Kidney (tissue), 14 donors: Measurements from ENCODE around the gene PCSK5. TPM values are rescaled to one million over a fixed set of nuclear protein-coding genes. Genes with fewer than 3 reads are reported as not detected.

ENCODE experiments used
- DNase-seq, 5 donors: peaks; one replicate each; pipeline ENCODE4 v3.0.0-alpha.2; 2013 to 2020
- FAIRE-seq: peaks from 2 replicates; lab custom pipeline; 2012; peaks lifted over from hg19 to GRCh38; lab: Jason Lieb, UNC
- H3K27ac ChIP-seq, 2 donors: one replicate each; pipeline ENCODE4 v1.7.0; 2013; ENCODE audit warnings: low read depth in 2 of 2, low read length in 2 of 2, inconsistent platforms in 1 of 2
- H3K27me3 ChIP-seq: one replicate; pipeline ENCODE4 v1.7.1; 2013; ENCODE audit warnings: low read length, inconsistent platforms; ENCODE audit not compliant: control insufficient read depth, insufficient read depth
- H3K36me3 ChIP-seq, 3 donors: one replicate each; pipeline versions ENCODE4 v1.7.0 to v1.7.1; 2013; ENCODE audit warnings: low read length in 3 of 3, control low read depth in 1 of 3, inconsistent platforms in 1 of 3; ENCODE audit not compliant: insufficient read depth in 3 of 3, control insufficient read depth in 2 of 3
- H3K4me1 ChIP-seq, 3 donors: one replicate each; pipeline versions ENCODE4 v1.7.0 to v1.7.1; 2013; ENCODE audit warnings: low read length in 3 of 3, inconsistent platforms in 1 of 3, low read depth in 1 of 3; ENCODE audit not compliant: control insufficient read depth in 2 of 3, insufficient read depth in 2 of 3
- H3K4me3 ChIP-seq, 3 donors: one replicate each; pipeline versions ENCODE4 v1.7.0 to v1.8.1; 2013; ENCODE audit warnings: low read length in 3 of 3, control low read depth in 1 of 3, inconsistent platforms in 1 of 3
- H3K9ac ChIP-seq, 3 donors: one replicate each; pipeline versions ENCODE4 v1.7.0 to v1.7.1; 2013; ENCODE audit warnings: low read length in 3 of 3, control low read depth in 1 of 3, inconsistent platforms in 1 of 3
- H3K9me3 ChIP-seq, 3 donors: one replicate each; pipeline versions ENCODE4 v1.7.0 to v1.7.1; 2013; ENCODE audit warnings: low read length in 3 of 3, control low read depth in 1 of 3, inconsistent platforms in 1 of 3; ENCODE audit not compliant: control insufficient read depth in 2 of 3, insufficient read depth in 1 of 3
- CTCF ChIP-seq: IDR thresholded peaks from 3 replicates; pipeline ENCODE4 v1.5.1; 2012; ENCODE audit warnings: mild to moderate bottlenecking, moderate library complexity, borderline replicate concordance; ENCODE audit not compliant: insufficient read depth; ENCODE audit errors: extremely low read depth
- intact Hi-C: fragments of 100-400 bp; cut with DNase I; formaldehyde crosslinking; loops from one replicate; pipeline ENCODE4 v1.11.1; 2022
- polyA plus RNA-seq: library from polyadenylated mRNA; stranded (reverse); fragments of 350-450 nt; fragmentation: Illumina TruSeq; extraction: RNeasy Lipid Tissue Mini Kit (QIAGEN cat#74804); gene quantifications from one replicate; pipeline ENCODE4 v1.2.3, GENCODE V29; 2014; ENCODE audit warnings: low read depth, low replicate concordance; ENCODE audit not compliant: insufficient read depth
- total RNA-seq: library from RNA; stranded (reverse); fragmentation: NEBNext Ultra II Directional; extraction: Animal tissue kit (Norgen Biotek cat#: 25700); gene quantifications from one replicate; pipeline ENCODE4 v1.2.1, GENCODE V29; 2021
- donor health status: control.
- donor health status: control.
- donor health status: control.
- donor health status: control.
- donor health status: control.
- donor health status: DM: yes; HTN: yes; CAD: no.
- donor health status: Normal renal cell carcinoma (clear cell type).

The PCSK5 gene
- total and polyA plus RNA-seq, 2 donors from 2014 or later = 1.6 to 14.7 TPM

- no peak overlapping the region for H3K27ac ChIP-seq
- no peak for TF ChIP-seq CTCF
- intact Hi-C loops = no loop called here
- no peak overlapping the region for H3K4me3 ChIP-seq
- H3K36me3 ChIP-seq = peaks cover 0 to 3% (median 0%) of the 10 kb centered on the region in 3 donors
- no peak overlapping the region for H3K9ac ChIP-seq
- H3K4me1 ChIP-seq = no peaks in the 10 kb centered on the region
- no peaks in the 10 kb centered on the region for H3K9me3 ChIP-seq
- no peak for FAIRE-seq
- H3K27me3 ChIP-seq = no peaks in the 10 kb centered on the region
- no peak for DNase-seq
These were observed 134.8 kb downstream of the PCSK5 start for GRCh38 chr9:76025286-76025685.

- no peak for FAIRE-seq
- intact Hi-C loops = no loop called here
- TF ChIP-seq CTCF = no peak
- DNase-seq = no peak
- Histone ChIP-seq H3K4me3 (no peak overlapping the region), H3K27me3 (no peaks in the 10 kb centered on the region), H3K9ac (no peak overlapping the region), H3K36me3 (peaks cover 0 to 3% (median 2%) of the 10 kb centered on the region in 3 donors), H3K27ac (no peak overlapping the region), H3K9me3 (no peaks in the 10 kb centered on the region), H3K4me1 (no peaks in the 10 kb centered on the region)
These were observed 136.3 kb downstream of the PCSK5 start for GRCh38 chr9:76026796-76027195.

- FAIRE-seq (no peak), DNase-seq (no peak)
- Histone ChIP-seq H3K9me3 (no peaks in the 10 kb centered on the region), H3K4me3 (no peak overlapping the region), H3K36me3 (peaks cover 0 to 3% (median 2%) of the 10 kb centered on the region in 3 donors), H3K4me1 (no peaks in the 10 kb centered on the region), H3K27me3 (no peaks in the 10 kb centered on the region), H3K9ac (no peak overlapping the region), H3K27ac (no peak overlapping the region)
- intact Hi-C loops = no loop called here
- TF ChIP-seq CTCF = no peak
These were observed 136.9 kb downstream of the PCSK5 start for GRCh38 chr9:76027416-76027815.

GRCh38 chr9:76027861-76028260 lies 137.4 kb downstream of the PCSK5 start:
- no peak overlapping the region for H3K9ac ChIP-seq
- H3K4me1 ChIP-seq = no peaks in the 10 kb centered on the region
- peaks cover 0 to 3% (median 2%) of the 10 kb centered on the region in 3 donors for H3K36me3 ChIP-seq
- no peak overlapping the region for H3K4me3 ChIP-seq
- H3K27ac ChIP-seq = no peak overlapping the region
- FAIRE-seq = no peak
- intact Hi-C loops = no loop called here
- TF ChIP-seq CTCF = no peak
- no peaks in the 10 kb centered on the region for H3K9me3 ChIP-seq
- H3K27me3 ChIP-seq = no peaks in the 10 kb centered on the region
- DNase-seq = no peak
